Activated T-cell treated with anti-CD3 and anti-CD28 coated beads for 24 hours (primary cell): Measurements from ENCODE around the gene OSBPL8.
"Not testable (repeated sequence)": the region's sequence is repeated elsewhere in the genome, so short reads cannot be mapped to it uniquely, and the experiment has no call there.

Source experiments
- DNase-seq: peaks from one replicate; pipeline ENCODE4 v3.0.0-alpha.2; 2020; ENCODE audit warnings: low read depth

The OSBPL8 gene

GRCh38 chr12:76422154-76422542 lies 137.4 kb downstream of the OSBPL8 start:
- DNase-seq: no peak

GRCh38 chr12:76421046-76421445 lies 138.5 kb downstream of the OSBPL8 start:
- DNase-seq: no peak

GRCh38 chr12:76420222-76420621 lies 139.3 kb downstream of the OSBPL8 start:
- DNase-seq: no peak

- DNase-seq: no peak
Measured at GRCh38 chr12:76417116-76417515, 142.5 kb downstream of the OSBPL8 start.

- DNase-seq: no peak
Measured at GRCh38 chr12:76413121-76413520, 146.4 kb downstream of the OSBPL8 start.

GRCh38 chr12:76410781-76411180 lies 148.8 kb downstream of the OSBPL8 start:
- DNase-seq: no peak

GRCh38 chr12:76410371-76410770 lies 149.2 kb downstream of the OSBPL8 start:
- no peak for DNase-seq

GRCh38 chr12:76409074-76409473 lies 150.5 kb downstream of the OSBPL8 start:
- DNase-seq: no peak

GRCh38 chr12:76407710-76408109 lies 151.9 kb downstream of the OSBPL8 start:
- DNase-seq: no peak

- DNase-seq: no peak
Measured at GRCh38 chr12:76402259-76402658, 157.3 kb downstream of the OSBPL8 start.

- DNase-seq: no peak
Measured at GRCh38 chr12:76400136-76400535, 159.4 kb downstream of the OSBPL8 start.

GRCh38 chr12:76399040-76399439 lies 160.5 kb downstream of the OSBPL8 start:
- no peak for DNase-seq

GRCh38 chr12:76398106-76398505 lies 161.5 kb downstream of the OSBPL8 start:
- no peak for DNase-seq

- DNase-seq: no peak
Measured at GRCh38 chr12:76391461-76391860, 168.1 kb downstream of the OSBPL8 start.

- no peak for DNase-seq
Measured at GRCh38 chr12:76387614-76388013, 172.0 kb downstream of the OSBPL8 start.

GRCh38 chr12:76384560-76384959 lies 175.0 kb downstream of the OSBPL8 start:
- DNase-seq: no peak

- no peak for DNase-seq
Measured at GRCh38 chr12:76383988-76384387, 175.6 kb downstream of the OSBPL8 start.

- DNase-seq: no peak
Measured at GRCh38 chr12:76379261-76379660, 180.3 kb downstream of the OSBPL8 start.

- DNase-seq: not testable (repeated sequence)
Measured at GRCh38 chr12:76376876-76377275, 182.7 kb downstream of the OSBPL8 start.

- no peak for DNase-seq
Measured at GRCh38 chr12:76375939-76376338, 183.6 kb downstream of the OSBPL8 start.

- no peak for DNase-seq
Measured at GRCh38 chr12:76375470-76375869, 184.1 kb downstream of the OSBPL8 start.

- no peak for DNase-seq
Measured at GRCh38 chr12:76374386-76375020, 185.1 kb downstream of the OSBPL8 start.

- DNase-seq: no peak
Measured at GRCh38 chr12:76368230-76368629, 191.3 kb downstream of the OSBPL8 start.

- no peak for DNase-seq
Measured at GRCh38 chr12:76366163-76366562, 193.4 kb downstream of the OSBPL8 start.

- not testable (repeated sequence) for DNase-seq
Measured at GRCh38 chr12:76364131-76364530, 195.4 kb downstream of the OSBPL8 start.
